ENCODE data around the gene SRSF4.
"Not testable (repeated sequence)": the region's sequence is repeated elsewhere in the genome, so short reads cannot be mapped to it uniquely, and the experiment has no call there.

Gene SRSF4

GRCh38 chr1:29156543-29157268, 25.0 kb downstream of the SRSF4 start:
- no peak overlapping the region for H3K4me3 ChIP-seq (ENCODE audit: low read depth, low read length)
- no peak for TF ChIP-seq CTCF (IDR thresholded peaks at IDR 0.05; ENCODE audit: low read depth, low read length, missing control alignments)
- no peak for DNase-seq (ENCODE audit: low read depth)

- no peak for TF ChIP-seq CTCF (IDR thresholded peaks at IDR 0.05; ENCODE audit: low read depth, low read length, missing control alignments)
- no peak overlapping the region for H3K4me3 ChIP-seq (ENCODE audit: low read depth, low read length)
- no peak for DNase-seq (ENCODE audit: low read depth)
Observed at GRCh38 chr1:29152046-29152805, 29.5 kb downstream of the SRSF4 start.

- H3K4me3 ChIP-seq (ENCODE audit: low read depth, low read length); DNase-seq (ENCODE audit: low read depth): not testable (repeated sequence)
Observed at GRCh38 chr1:29150346-29150745, 31.4 kb downstream of the SRSF4 start.

- no peak for DNase-seq (ENCODE audit: low read depth)
- no peak overlapping the region for H3K4me3 ChIP-seq (ENCODE audit: low read depth, low read length)
- TF ChIP-seq CTCF (IDR thresholded peaks at IDR 0.05; ENCODE audit: low read depth, low read length, missing control alignments) = no peak
Observed at GRCh38 chr1:29148656-29149491, 32.8 kb downstream of the SRSF4 start.

- TF ChIP-seq CTCF (IDR thresholded peaks at IDR 0.05; ENCODE audit: low read depth, low read length, missing control alignments) = no peak
- no peak for DNase-seq (ENCODE audit: low read depth)
- no peak overlapping the region for H3K4me3 ChIP-seq (ENCODE audit: low read depth, low read length)
Observed at GRCh38 chr1:29145739-29146437, 35.8 kb downstream of the SRSF4 start.

- TF ChIP-seq CTCF (IDR thresholded peaks at IDR 0.05; ENCODE audit: low read depth, low read length, missing control alignments) = no peak
- DNase-seq (ENCODE audit: low read depth) = no peak
- no peak overlapping the region for H3K4me3 ChIP-seq (ENCODE audit: low read depth, low read length)
Observed at GRCh38 chr1:29144178-29144577, 37.5 kb downstream of the SRSF4 start.

All from GM12864 (cell line).